Measurements from ENCODE around the gene SMO. TPM values are rescaled to one million over a fixed set of nuclear protein-coding genes. Genes with fewer than 3 reads are reported as not detected.

The SMO gene
- total and polyA plus RNA-seq, 9 of the 15 experiments (the other 6 are each of a cell fraction or from before 2014, with no cell fraction given), result 0.05 to 0.13 (median 0.10) TPM; not detected in 5

- TF ChIP-seq, protein P1, sequence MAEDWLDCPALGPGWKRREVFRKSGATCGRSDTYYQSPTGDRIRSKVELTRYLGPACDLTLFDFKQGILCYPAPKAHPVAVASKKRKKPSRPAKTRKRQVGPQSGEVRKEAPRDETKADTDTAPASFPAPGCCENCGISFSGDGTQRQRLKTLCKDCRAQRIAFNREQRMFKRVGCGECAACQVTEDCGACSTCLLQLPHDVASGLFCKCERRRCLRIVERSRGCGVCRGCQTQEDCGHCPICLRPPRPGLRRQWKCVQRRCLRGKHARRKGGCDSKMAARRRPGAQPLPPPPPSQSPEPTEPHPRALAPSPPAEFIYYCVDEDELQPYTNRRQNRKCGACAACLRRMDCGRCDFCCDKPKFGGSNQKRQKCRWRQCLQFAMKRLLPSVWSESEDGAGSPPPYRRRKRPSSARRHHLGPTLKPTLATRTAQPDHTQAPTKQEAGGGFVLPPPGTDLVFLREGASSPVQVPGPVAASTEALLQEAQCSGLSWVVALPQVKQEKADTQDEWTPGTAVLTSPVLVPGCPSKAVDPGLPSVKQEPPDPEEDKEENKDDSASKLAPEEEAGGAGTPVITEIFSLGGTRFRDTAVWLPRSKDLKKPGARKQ (CRISPR knock-in tag; IDR thresholded peaks at IDR 0.05), result no peak
- TF ChIP-seq PHF20 (IDR thresholded peaks at IDR 0.05; ENCODE audit: partially characterized antibody) (no peak), ZKSCAN8 (CRISPR knock-in tag; IDR thresholded peaks at IDR 0.05) (peak; percentile 91), SMAD3 (CRISPR knock-in tag; conservative IDR thresholded peaks at IDR 0.05) (peak; percentile 79; the same call in 1 of the 2 replicates), HDGF (IDR thresholded peaks at IDR 0.05) (no peak), CXXC5 (CRISPR knock-in tag; IDR thresholded peaks at IDR 0.05) (peak; percentile 62), TOE1 (IDR thresholded peaks at IDR 0.05; ENCODE audit: borderline replicate concordance) (no peak), TOE1 (CRISPR knock-in tag; IDR thresholded peaks at IDR 0.05; ENCODE audit: borderline replicate concordance, low read depth) (no peak), ZBTB49 (CRISPR knock-in tag; IDR thresholded peaks at IDR 0.05; ENCODE audit: borderline replicate concordance) (no peak), GABPA (tag; conservative IDR thresholded peaks at IDR 0.05; ENCODE audit: low read depth) (0 out of 2 replicates have a peak, but pooled peaks have one; percentile 20), ZBTB5 (IDR thresholded peaks at IDR 0.05) (no peak), ZNF449 (CRISPR knock-in tag; IDR thresholded peaks at IDR 0.05) (peak; percentile 69; the same call in 1 of the 2 replicates), CBX2 (IDR thresholded peaks at IDR 0.05; ENCODE audit: insufficient read depth, low read length, poor library complexity, severe bottlenecking) (no peak), STAT5A (IDR thresholded peaks at IDR 0.05; ENCODE audit: borderline replicate concordance, low read length) (peak; percentile 86), TAF7 (tag; IDR thresholded peaks at IDR 0.05) (no peak), ZNF311 (CRISPR knock-in tag; IDR thresholded peaks at IDR 0.05) (peak; percentile 36; the same call in 1 of the 2 replicates)
- TF ChIP-seq, protein P2, sequence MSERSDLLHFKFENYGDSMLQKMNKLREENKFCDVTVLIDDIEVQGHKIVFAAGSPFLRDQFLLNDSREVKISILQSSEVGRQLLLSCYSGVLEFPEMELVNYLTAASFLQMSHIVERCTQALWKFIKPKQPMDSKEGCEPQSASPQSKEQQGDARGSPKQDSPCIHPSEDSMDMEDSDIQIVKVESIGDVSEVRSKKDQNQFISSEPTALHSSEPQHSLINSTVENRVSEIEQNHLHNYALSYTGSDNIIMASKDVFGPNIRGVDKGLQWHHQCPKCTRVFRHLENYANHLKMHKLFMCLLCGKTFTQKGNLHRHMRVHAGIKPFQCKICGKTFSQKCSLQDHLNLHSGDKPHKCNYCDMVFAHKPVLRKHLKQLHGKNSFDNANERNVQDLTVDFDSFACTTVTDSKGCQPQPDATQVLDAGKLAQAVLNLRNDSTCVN (CRISPR knock-in tag; IDR thresholded peaks at IDR 0.05), result no peak
These were observed 38.0 kb upstream of the SMO start (continued) for GRCh38 chr7:129150199-129150996.

Data from K562 (cell line).